Pancreas (tissue), 10 donors: ENCODE measurements around the gene FAM81A. TPM values are rescaled to one million over a fixed set of nuclear protein-coding genes. Genes with fewer than 3 reads are reported as not detected.

Experiments
- ATAC-seq, 4 donors: fragments of 200-7000 bp; cut with Tn5 transposase; one replicate each; pipeline versions ENCODE4 v1.8.0 to v1.9.1; 2020; ENCODE audit warnings: mild to moderate bottlenecking in 4 of 4, moderate library complexity in 4 of 4
- DNase-seq, 6 donors: peaks; one replicate each; pipeline ENCODE4 v3.0.0-alpha.2; 2020
- FAIRE-seq: peaks from 2 replicates; lab custom pipeline; 2012; peaks lifted over from hg19 to GRCh38; lab: Jason Lieb, UNC
- H3K27ac ChIP-seq, 4 donors: fragments of 200-600 bp; sonication (generic); 1 replicate in 3 of 4; 2 replicates in 1 of 4; pipeline versions ENCODE4 v1.5.0 to v1.8.0; 2020
- H3K27me3 ChIP-seq, 4 donors: fragments of 200-600 bp; one replicate each; pipeline ENCODE4 v1.8.0; 2021
- H3K36me3 ChIP-seq, 3 donors: fragments of 200-600 bp; sonication (generic) in 1 of 3; one replicate each; pipeline versions ENCODE4 v1.5.0 to v1.8.0; 2020 to 2021
- H3K4me1 ChIP-seq, 3 donors: fragments of 200-600 bp; one replicate each; pipeline ENCODE4 v1.8.0; 2021
- H3K4me3 ChIP-seq, 4 donors: fragments of 200-600 bp; sonication (generic) in 2 of 4; one replicate each; pipeline versions ENCODE4 v1.5.0 to v1.8.0; 2020 to 2021
- H3K9me3 ChIP-seq, 4 donors: fragments of 200-600 bp; one replicate each; pipeline ENCODE4 v1.8.0; 2021
- CTCF ChIP-seq, 4 donors: fragments of 200-600 bp; sonication (generic) in 3 of 4; IDR thresholded peaks; one replicate each; pipeline versions ENCODE4 v1.5.0 to v1.8.0; 2021; ENCODE audit warnings: antibody characterized with exemption in 4 of 4
- WGBS, 2 donors: extraction: QIAGEN DNeasy Blood & Tissue Kit; methylation state at CpG; one replicate each; pipeline ENCODE4 v1.1.7; 2013; 5-methylcytosine and 5-hydroxymethylcytosine counted together
- intact Hi-C, 3 donors: fragments of 100-400 bp; cut with DNase I; formaldehyde crosslinking; loops; one replicate each; pipeline versions ENCODE4 v1.11.1 to v1.14.2; 2022
- polyA plus RNA-seq, 2 donors: library from polyadenylated mRNA; stranded (reverse); fragments of 200-250 nt; gene quantifications; one replicate each; pipeline ENCODE4 v1.2.3, GENCODE V29; 2013
- total RNA-seq, 6 donors: library from RNA; stranded (reverse); fragmentation: NEBNext Ultra II Directional in 4 of 6; extraction: Animal tissue kit (Norgen Biotek cat#: 25700) in 4 of 6; gene quantifications; one replicate each; pipeline versions ENCODE4 v1.2.1 to v1.2.4, GENCODE V29; 2021 to 2023
- donor health status: healthy with polysubstance abuse.
- donor health status: DM: no; HTN: no; CAD: no; lungs with moderate emphysema.
- donor health status: DM: no; HTN: no; CAD: no.
- donor health status: control.
- donor health status: control.
- donor health status: Bipolar disorder and iron deficiency.
- donor health status: DM: yes; HTN: yes; CAD: no.
- donor health status: DM: no; HTN: no; CAD: no.
- donor health status: DM: no; HTN: no; CAD: no.
- donor health status: DM: yes; HTN: yes; CAD: no.

The FAM81A gene
- total and polyA plus RNA-seq, 8 donors: 0.34 to 2.2 (median 0.62) TPM

DNA sequence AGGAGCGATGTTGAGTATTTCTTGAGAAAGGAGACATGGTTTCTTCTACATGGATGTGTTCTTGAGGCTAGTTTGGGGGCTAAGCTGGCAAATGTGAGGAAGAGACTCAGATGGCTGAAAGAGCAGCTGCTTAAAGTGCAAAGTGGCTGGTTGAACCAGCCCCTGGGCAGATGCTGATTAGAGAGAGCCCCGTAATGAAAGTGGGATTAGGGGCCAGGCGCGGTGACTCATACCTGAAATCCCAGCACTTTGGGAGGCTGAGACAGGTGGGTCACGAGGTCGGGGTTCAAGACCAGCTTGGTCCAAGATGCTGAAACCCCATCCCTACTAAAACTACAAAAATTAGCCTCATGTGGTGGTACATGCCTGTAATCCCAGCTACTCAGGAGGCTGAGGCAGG lies 98.6 kb downstream of the FAM81A start:
- FAIRE-seq (no peak), DNase-seq (no peak), ATAC-seq (no peak)
- no peak overlapping the region for H3K27ac ChIP-seq
- no peaks in the 10 kb centered on the region for H3K4me1 ChIP-seq
- no peak for TF ChIP-seq CTCF (IDR thresholded peaks at IDR 0.05)
- H3K4me3 ChIP-seq: no peak overlapping the region
- no peaks in the 10 kb centered on the region for H3K27me3 ChIP-seq
- H3K9me3 ChIP-seq: no peaks in the 10 kb centered on the region
- 73% methylated on average over 6 of the region's 6 CpGs for WGBS, 2 donors
- intact Hi-C loops: loop anchor here in 1 of 3 donors (10.0 kb wide), 1 partner anchor 88 kb away; no protein-coding TSS in a partner anchor
- H3K36me3 ChIP-seq: no peaks in the 10 kb centered on the region

- no peak for TF ChIP-seq CTCF (IDR thresholded peaks at IDR 0.05)
- ATAC-seq (no peak), DNase-seq (no peak), FAIRE-seq (no peak)
- Histone ChIP-seq H3K9me3 (no peaks in the 10 kb centered on the region), H3K4me3 (no peak overlapping the region), H3K27me3 (no peaks in the 10 kb centered on the region), H3K4me1 (no peaks in the 10 kb centered on the region), H3K36me3 (no peaks in the 10 kb centered on the region), H3K27ac (no peak overlapping the region)
- intact Hi-C loops: loop anchor here in 1 of 3 donors (10.0 kb wide), 1 partner anchor 87 kb away; no protein-coding TSS in a partner anchor
- 42 to 57% methylated on average over 2 of the region's 2 CpGs for WGBS, 2 donors
Measured at GRCh38 chr15:59537403-59537802, 99.4 kb downstream of the FAM81A start.

GRCh38 chr15:59538494-59538893 lies 100.5 kb downstream of the FAM81A start:
- no peak for FAIRE-seq
- intact Hi-C loops: loop anchor here in 1 of 3 donors (10.0 kb wide), 1 partner anchor 86 kb away; no protein-coding TSS in a partner anchor

GRCh38 chr15:59539799-59540198 lies 101.8 kb downstream of the FAM81A start:
- no peak for TF ChIP-seq CTCF (IDR thresholded peaks at IDR 0.05)
- H3K9me3 ChIP-seq: no peaks in the 10 kb centered on the region
- no peak overlapping the region for H3K27ac ChIP-seq
- no peaks in the 10 kb centered on the region for H3K27me3 ChIP-seq
- H3K4me3 ChIP-seq: no peak overlapping the region
- WGBS, 2 donors: 80% methylated on average over 1 of the region's 3 CpGs; no CpG with 5 or more reads in 1 of the 2 donors
- ATAC-seq (no peak), FAIRE-seq (no peak), DNase-seq (no peak)
- H3K36me3 ChIP-seq: no peaks in the 10 kb centered on the region
- H3K4me1 ChIP-seq: no peaks in the 10 kb centered on the region
- intact Hi-C loops: loop anchor here in 1 of 3 donors (10.0 kb wide), 1 partner anchor 85 kb away; no protein-coding TSS in a partner anchor

More at GRCh38 chr15:59538494-59538893, 100.5 kb downstream of the FAM81A start:
- H3K36me3 ChIP-seq: no peaks in the 10 kb centered on the region
- no peaks in the 10 kb centered on the region for H3K4me1 ChIP-seq
- WGBS, 2 donors: 75 to 79% methylated on average over 3 of the region's 3 CpGs
- no peak overlapping the region for H3K4me3 ChIP-seq
- no peak for TF ChIP-seq CTCF (IDR thresholded peaks at IDR 0.05)
- ATAC-seq (no peak), DNase-seq (no peak)
- no peaks in the 10 kb centered on the region for H3K27me3 ChIP-seq
- H3K9me3 ChIP-seq: no peaks in the 10 kb centered on the region
- no peak overlapping the region for H3K27ac ChIP-seq

DNA sequence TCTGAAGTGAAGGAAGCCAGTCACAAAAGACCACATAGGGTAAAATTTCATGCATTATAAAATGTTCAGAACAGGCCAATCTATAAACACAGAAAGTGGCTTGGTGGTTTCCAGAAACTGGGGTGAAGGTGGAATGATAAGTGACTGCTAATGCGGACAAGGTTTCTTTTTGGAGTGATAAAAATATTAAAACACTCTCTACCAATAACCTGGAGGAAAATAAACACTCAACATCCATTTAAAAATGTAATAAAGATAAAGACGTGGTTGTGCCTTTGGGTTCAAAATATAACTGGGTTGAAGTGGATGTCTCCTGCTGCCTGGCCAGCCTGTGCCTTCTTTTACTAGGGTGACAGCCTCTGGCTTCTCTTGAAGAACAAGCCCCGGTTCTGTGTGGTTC lies 102.7 kb downstream of the FAM81A start:
- H3K4me3 ChIP-seq: no peak overlapping the region
- no peaks in the 10 kb centered on the region for H3K27me3 ChIP-seq
- H3K36me3 ChIP-seq: no peaks in the 10 kb centered on the region
- no peak for TF ChIP-seq CTCF (IDR thresholded peaks at IDR 0.05)
- no peaks in the 10 kb centered on the region for H3K4me1 ChIP-seq
- no peaks in the 10 kb centered on the region for H3K9me3 ChIP-seq
- WGBS, 2 donors: 76 to 82% methylated on average over 3 of the region's 3 CpGs
- no peak overlapping the region for H3K27ac ChIP-seq
- no peak for DNase-seq
- intact Hi-C loops: no loop called here
- no peak for ATAC-seq
- no peak for FAIRE-seq
